HG03097 (cell line): ENCODE measurements around the gene TIAM2.
"Not testable (repeated sequence)": the region's sequence is repeated elsewhere in the genome, so short reads cannot be mapped to it uniquely, and the experiment has no call there.

Experiments used
- ATAC-seq: cut with Tn5 transposase; IDR thresholded peaks from one replicate; pipeline ENCODE4 v1.9.1; 2021; ENCODE audit not compliant: unreplicated experiment, low FRiP score

Gene TIAM2

GRCh38 chr6:155088856-155089255 is 93.7 kb downstream of the TIAM2 start:
- ATAC-seq = peak; percentile 49

- no peak for ATAC-seq
Observed at GRCh38 chr6:155089746-155090145, 94.6 kb downstream of the TIAM2 start.

GRCh38 chr6:155090166-155090565 is 95.1 kb downstream of the TIAM2 start:
- no peak for ATAC-seq

GRCh38 chr6:155091756-155092155 is 96.6 kb downstream of the TIAM2 start:
- no peak for ATAC-seq

- no peak for ATAC-seq
Observed at GRCh38 chr6:155093430-155093829, 98.3 kb downstream of the TIAM2 start.

GRCh38 chr6:155100087-155100486 is 105.0 kb downstream of the TIAM2 start:
- ATAC-seq = no peak

- ATAC-seq = no peak
Observed at GRCh38 chr6:155100591-155100990, 105.5 kb downstream of the TIAM2 start.

GRCh38 chr6:155103083-155103645 is 108.0 kb downstream of the TIAM2 start:
- not testable (repeated sequence) for ATAC-seq

GRCh38 chr6:155103816-155104366 is 108.8 kb downstream of the TIAM2 start:
- ATAC-seq = no peak

GRCh38 chr6:155106456-155107115 is 111.5 kb downstream of the TIAM2 start:
- no peak for ATAC-seq

- no peak for ATAC-seq
Observed at GRCh38 chr6:155107432-155108069, 112.4 kb downstream of the TIAM2 start.

GRCh38 chr6:155108070-155108820 is 113.1 kb downstream of the TIAM2 start:
- ATAC-seq = no peak

GRCh38 chr6:155110721-155111120 is 115.6 kb downstream of the TIAM2 start:
- no peak for ATAC-seq

- ATAC-seq = no peak
Observed at GRCh38 chr6:155112757-155113156, 117.6 kb downstream of the TIAM2 start.

GRCh38 chr6:155115893-155116570 is 120.9 kb downstream of the TIAM2 start:
- no peak for ATAC-seq

- ATAC-seq = no peak
Observed at GRCh38 chr6:155116571-155116910, 121.4 kb downstream of the TIAM2 start.

- no peak for ATAC-seq
Observed at GRCh38 chr6:155117256-155117655, 122.1 kb downstream of the TIAM2 start.

- no peak for ATAC-seq
Observed at GRCh38 chr6:155117785-155118184, 122.7 kb downstream of the TIAM2 start.

GRCh38 chr6:155119201-155119600 is 124.1 kb downstream of the TIAM2 start:
- not testable (repeated sequence) for ATAC-seq

- no peak for ATAC-seq
Observed at GRCh38 chr6:155120034-155120433, 124.9 kb downstream of the TIAM2 start.

GRCh38 chr6:155121294-155121693 is 126.2 kb downstream of the TIAM2 start:
- no peak for ATAC-seq
